ENCODE measurements around the gene VPREB1. TPM values are rescaled to one million over a fixed set of nuclear protein-coding genes. Genes with fewer than 3 reads are reported as not detected.

Gene VPREB1
- total RNA-seq: not detected in 2 replicates

DNA sequence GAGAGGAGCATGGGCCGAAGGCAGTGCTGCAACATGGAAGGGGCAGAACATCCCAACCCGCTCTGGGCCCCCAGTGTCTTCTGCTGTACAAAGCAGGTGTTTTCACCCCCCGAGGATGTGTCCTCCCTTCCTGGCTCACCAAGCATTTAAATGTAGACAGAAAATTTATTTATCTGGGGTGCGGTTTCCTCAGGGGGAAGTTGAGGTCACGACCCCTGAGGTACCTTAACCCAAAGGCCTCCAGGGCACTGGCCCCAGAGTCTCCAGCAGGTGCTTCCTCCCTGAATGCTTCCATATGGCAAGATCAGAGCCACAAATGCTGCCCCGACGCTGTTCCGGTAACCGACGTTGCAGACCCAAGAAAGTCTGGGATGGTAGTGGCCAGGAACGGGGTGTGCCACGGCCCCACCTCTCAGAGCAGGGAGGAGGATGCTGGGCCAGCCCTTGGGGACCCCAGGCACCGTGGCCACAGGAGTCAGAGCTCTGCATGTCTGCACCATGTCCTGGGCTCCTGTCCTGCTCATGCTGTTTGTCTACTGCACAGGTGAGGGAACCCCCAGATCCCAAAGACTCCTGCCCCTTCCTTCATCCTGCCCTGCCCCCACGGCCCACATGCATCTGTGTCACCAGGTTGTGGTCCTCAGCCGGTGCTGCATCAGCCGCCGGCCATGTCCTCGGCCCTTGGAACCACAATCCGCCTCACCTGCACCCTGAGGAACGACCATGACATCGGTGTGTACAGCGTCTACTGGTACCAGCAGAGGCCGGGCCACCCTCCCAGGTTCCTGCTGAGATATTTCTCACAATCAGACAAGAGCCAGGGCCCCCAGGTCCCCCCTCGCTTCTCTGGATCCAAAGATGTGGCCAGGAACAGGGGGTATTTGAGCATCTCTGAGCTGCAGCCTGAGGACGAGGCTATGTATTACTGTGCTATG lies at the start of gene VPREB1:
Gene VPREB1, plus strand, starts transcription at position 471 of the 935 bp plus-strand sequence. Its CDS starts 28 bp downstream, at position 499.

Data from smooth muscle cell of bladder (primary cell).